Progenitor cell of endocrine pancreas (in vitro differentiated cells): ENCODE data around the gene ZNF439. TPM values are rescaled to one million over a fixed set of nuclear protein-coding genes. Genes with fewer than 3 reads are reported as not detected.
"Not testable (repeated sequence)": the region's sequence is repeated elsewhere in the genome, so short reads cannot be mapped to it uniquely, and the experiment has no call there.

Experiments
- DNase-seq: peaks from one replicate; pipeline ENCODE4 v3.0.0; 2021; ENCODE audit warnings: low spot score; ENCODE audit not compliant: unreplicated experiment
- H3K27ac Mint-ChIP-seq: 2 replicates; pipeline ENCODE4 v1.8.0; 2021; ENCODE audit warnings: mild to moderate bottlenecking, moderate library complexity, mixed read lengths
- H3K27me3 Mint-ChIP-seq: 2 replicates; pipeline ENCODE4 v1.8.0; 2021; ENCODE audit warnings: mixed read lengths
- H3K36me3 Mint-ChIP-seq: 2 replicates; pipeline ENCODE4 v1.8.0; 2022; ENCODE audit warnings: mixed read lengths; ENCODE audit not compliant: insufficient read depth
- H3K4me1 Mint-ChIP-seq: 2 replicates; pipeline ENCODE4 v1.8.0; 2021; ENCODE audit warnings: low read depth, mixed read lengths
- H3K4me3 Mint-ChIP-seq: 2 replicates; pipeline ENCODE4 v1.8.0; 2021; ENCODE audit warnings: low read depth, mild to moderate bottlenecking, moderate library complexity, mixed read lengths
- H3K9me3 Mint-ChIP-seq: 2 replicates; pipeline ENCODE4 v1.8.0; 2021; ENCODE audit warnings: low read depth, mixed read lengths
- total RNA-seq: library from RNA; stranded (reverse); gene quantifications from 2 replicates; pipeline ENCODE4 v1.2.1, GENCODE V29; 2021
- TF ChIP-seq, protein P1 (sequence below): fragments of 200-600 bp; sonication (generic); IDR thresholded peaks from one replicate; pipeline ENCODE4 v1.5.0; 2021; ENCODE audit warnings: antibody characterized with exemption, mild to moderate bottlenecking; ENCODE audit not compliant: unreplicated experiment

ZNF439 gene
- total RNA-seq, 1 donor from 2014 or later, result 2.5 TPM

DNA sequence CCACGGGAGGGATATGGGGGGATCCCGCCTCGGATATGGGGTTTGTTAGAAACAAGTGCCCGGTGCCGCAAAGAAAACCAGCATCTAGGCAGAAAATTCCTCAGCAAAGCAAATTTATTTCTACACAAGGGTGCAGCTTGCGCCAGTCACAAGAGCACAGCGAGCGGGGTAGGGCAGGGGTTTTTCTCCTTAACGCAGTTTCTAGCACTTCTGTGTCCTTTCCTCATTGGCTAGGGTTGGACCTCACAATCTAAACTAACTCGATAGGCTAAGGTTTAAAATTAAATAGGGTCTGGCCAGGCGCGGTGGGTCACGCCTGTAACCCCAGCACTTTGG, 33.9 kb upstream of the ZNF439 start:
- peaks cover 43% of the 10 kb centered on the region for H3K36me3 Mint-ChIP-seq
- peak overlapping the region; percentile 93 for H3K4me3 Mint-ChIP-seq
- TF ChIP-seq, protein P1, sequence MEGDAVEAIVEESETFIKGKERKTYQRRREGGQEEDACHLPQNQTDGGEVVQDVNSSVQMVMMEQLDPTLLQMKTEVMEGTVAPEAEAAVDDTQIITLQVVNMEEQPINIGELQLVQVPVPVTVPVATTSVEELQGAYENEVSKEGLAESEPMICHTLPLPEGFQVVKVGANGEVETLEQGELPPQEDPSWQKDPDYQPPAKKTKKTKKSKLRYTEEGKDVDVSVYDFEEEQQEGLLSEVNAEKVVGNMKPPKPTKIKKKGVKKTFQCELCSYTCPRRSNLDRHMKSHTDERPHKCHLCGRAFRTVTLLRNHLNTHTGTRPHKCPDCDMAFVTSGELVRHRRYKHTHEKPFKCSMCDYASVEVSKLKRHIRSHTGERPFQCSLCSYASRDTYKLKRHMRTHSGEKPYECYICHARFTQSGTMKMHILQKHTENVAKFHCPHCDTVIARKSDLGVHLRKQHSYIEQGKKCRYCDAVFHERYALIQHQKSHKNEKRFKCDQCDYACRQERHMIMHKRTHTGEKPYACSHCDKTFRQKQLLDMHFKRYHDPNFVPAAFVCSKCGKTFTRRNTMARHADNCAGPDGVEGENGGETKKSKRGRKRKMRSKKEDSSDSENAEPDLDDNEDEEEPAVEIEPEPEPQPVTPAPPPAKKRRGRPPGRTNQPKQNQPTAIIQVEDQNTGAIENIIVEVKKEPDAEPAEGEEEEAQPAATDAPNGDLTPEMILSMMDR, result no peak
- DNase-seq, result no peak
- H3K9me3 Mint-ChIP-seq, result peaks cover 17% of the 10 kb centered on the region
- H3K27ac Mint-ChIP-seq, result peak overlapping the region; percentile 95
- H3K4me1 Mint-ChIP-seq, result peaks cover 3% of the 10 kb centered on the region
- H3K27me3 Mint-ChIP-seq, result no peaks in the 10 kb centered on the region

DNA sequence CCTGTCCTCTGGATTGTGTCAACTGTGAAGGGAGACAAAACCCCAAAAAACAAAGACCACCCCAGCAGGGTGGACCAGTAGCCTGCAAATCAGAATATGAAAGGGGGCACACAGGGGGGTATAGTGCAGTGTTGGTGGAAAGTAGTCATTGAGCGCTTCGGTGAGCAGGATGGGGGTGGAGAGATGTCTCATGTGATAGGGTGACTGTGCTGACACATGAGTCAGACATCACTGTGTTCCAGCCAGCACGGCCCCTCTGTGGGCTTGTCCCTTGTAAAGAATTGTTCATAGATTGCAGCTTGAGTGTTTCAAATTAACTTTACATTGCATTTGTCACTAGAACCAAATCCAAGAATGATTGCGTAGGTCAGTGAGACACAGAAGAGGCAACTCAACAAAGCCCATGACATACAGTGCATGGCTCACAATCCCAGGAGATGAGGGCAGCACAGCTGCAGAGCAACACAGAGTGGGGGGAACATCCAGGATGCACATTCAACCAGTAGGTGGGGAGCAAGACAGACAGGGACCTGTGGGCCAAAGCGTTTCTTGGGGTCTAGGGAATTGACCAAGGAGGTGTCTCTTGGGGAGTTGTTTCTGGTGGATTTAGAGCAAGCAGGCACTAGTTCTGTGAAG, 26.9 kb upstream of the ZNF439 start:
- Mint-ChIP-seq H3K4me3 (peak overlapping the region; percentile 18), H3K36me3 (peaks cover 69% of the 10 kb centered on the region), H3K27ac (no peak overlapping the region)

DNA sequence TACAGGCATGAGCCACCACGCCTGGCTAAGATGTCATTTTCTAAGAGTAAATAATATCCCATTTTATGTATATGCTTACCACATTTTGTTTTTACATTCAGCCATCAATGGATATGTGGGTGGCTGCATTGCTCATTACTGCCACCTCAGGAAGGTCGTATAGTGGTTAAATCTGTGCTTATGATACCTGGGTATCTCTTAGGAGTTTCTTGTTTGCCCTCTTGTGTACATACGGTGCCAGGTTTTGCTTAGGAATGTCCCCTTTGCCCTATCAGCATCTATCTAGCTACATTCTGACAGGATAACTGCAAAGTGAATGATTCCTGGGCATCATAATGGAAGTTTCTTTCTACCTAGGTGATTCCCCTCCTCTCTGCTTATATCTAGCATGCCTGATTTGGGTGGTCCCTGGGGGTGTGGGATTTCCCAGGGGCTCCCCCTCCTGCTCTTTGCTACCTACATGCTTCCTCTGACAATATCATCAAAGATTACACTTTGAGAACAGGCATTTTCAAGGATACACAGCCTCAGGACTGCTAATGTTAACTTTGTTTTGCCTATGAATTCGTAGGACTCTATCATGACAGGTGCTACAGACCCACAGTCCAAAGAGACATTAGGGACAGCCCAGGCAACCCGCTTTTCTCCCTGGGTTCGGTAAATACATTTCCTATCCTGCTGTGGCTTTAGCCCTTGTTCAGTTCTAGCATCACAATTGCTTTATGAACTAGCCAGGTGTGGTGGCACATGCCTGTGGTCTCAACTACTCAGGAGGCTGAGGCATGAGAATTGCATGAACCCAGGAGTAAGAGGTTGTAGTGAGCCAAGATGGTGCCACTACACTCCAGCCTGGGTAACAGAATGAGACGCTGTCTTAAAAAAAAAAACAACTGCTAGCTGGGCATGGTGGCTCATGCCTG, 19.3 kb upstream of the ZNF439 start:
- H3K4me1 Mint-ChIP-seq, H3K27me3 Mint-ChIP-seq, H3K27ac Mint-ChIP-seq, DNase-seq, H3K4me3 Mint-ChIP-seq: not testable (repeated sequence)
- Mint-ChIP-seq H3K9me3 (peaks cover 56% of the 10 kb centered on the region), H3K36me3 (peaks cover 86% of the 10 kb centered on the region)

More for the DNA sequence above, 26.9 kb upstream of the ZNF439 start:
- DNase-seq, result no peak
- Mint-ChIP-seq H3K9me3 (peaks cover 33% of the 10 kb centered on the region), H3K27me3 (no peaks in the 10 kb centered on the region), H3K4me1 (no peaks in the 10 kb centered on the region)
- TF ChIP-seq, protein P1, result no peak

DNA sequence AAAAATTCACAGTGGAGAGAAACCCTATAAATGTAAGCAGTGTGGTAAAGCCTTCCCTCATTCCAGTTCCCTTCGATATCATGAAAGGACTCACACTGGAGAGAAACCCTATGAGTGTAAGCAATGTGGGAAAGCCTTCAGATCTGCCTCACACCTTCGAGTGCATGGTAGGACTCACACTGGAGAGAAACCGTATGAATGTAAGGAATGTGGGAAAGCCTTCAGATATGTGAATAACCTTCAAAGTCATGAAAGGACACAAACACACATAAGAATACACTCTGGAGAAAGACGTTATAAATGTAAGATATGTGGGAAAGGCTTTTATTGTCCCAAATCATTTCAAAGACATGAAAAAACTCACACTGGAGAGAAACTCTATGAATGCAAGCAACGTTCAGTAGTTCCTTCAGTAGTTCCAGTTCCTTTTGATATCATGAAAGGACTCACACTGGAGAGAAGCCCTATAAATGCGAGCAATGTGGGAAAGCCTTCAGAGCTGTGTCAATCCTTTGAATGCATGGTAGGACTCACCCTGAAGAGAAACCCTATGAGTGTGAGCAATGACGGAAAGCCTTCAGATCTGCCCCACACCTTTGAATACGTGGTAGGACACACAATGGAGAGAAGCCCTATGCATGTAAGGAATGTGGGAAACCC, 16.1 kb upstream of the ZNF439 start:
- no peaks in the 10 kb centered on the region for H3K4me1 Mint-ChIP-seq
- no peak overlapping the region for H3K4me3 Mint-ChIP-seq
- DNase-seq, result no peak
- H3K36me3 Mint-ChIP-seq, result peaks cover 81% of the 10 kb centered on the region
- TF ChIP-seq, protein P1, result no peak
- peaks cover 59% of the 10 kb centered on the region for H3K9me3 Mint-ChIP-seq
- H3K27ac Mint-ChIP-seq, result peak overlapping the region; percentile 73
- H3K27me3 Mint-ChIP-seq, result no peaks in the 10 kb centered on the region

DNA sequence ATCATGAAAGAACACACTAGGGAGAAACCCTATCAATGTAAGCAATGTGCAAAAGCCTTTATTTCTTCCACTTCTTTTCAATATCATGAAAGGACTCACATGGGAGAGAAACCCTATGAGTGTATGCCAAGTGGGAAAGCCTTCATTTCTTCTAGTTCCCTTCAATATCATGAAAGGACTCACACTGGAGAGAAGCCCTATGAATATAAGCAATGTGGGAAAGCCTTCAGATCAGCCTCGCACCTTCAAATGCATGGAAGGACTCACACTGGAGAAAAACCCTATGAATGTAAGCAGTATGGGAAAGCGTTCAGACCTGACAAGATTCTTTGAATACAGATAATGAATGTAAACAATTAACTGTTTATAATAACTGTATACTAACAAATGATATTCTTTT, 15.0 kb upstream of the ZNF439 start:
- no peak overlapping the region for H3K4me3 Mint-ChIP-seq
- DNase-seq, result no peak
- H3K9me3 Mint-ChIP-seq, result peaks cover 53% of the 10 kb centered on the region
- TF ChIP-seq, protein P1, result no peak
- no peaks in the 10 kb centered on the region for H3K27me3 Mint-ChIP-seq
- H3K4me1 Mint-ChIP-seq, result no peaks in the 10 kb centered on the region
- peaks cover 72% of the 10 kb centered on the region for H3K36me3 Mint-ChIP-seq
- peak overlapping the region; percentile 69 for H3K27ac Mint-ChIP-seq

DNA sequence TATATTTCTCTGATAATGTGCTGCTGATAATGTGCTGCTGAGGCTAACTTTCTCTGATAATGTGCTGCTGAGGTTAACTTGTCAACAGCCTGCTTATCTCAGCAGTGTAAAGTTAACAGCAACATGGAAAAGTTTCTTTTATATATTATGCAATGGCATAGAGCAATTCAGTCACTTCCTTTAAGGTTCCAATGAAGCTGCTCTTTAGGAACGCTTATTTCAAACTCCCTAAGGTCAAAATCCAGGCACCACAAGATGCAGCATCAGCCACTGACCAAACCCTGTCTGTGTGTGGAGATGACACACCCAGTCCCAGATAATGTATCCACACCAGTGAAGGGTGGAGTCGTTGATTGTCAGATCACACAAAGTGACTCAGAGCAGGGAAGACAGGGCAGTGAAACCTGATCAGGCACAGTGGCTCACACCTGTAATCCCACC, 12.9 kb upstream of the ZNF439 start:
- not testable (repeated sequence) for H3K4me1 Mint-ChIP-seq, DNase-seq, H3K27ac Mint-ChIP-seq, H3K4me3 Mint-ChIP-seq, H3K27me3 Mint-ChIP-seq
- peaks cover 51% of the 10 kb centered on the region for H3K9me3 Mint-ChIP-seq
- peaks cover 52% of the 10 kb centered on the region for H3K36me3 Mint-ChIP-seq
